Hepatocyte (in vitro differentiated cells): ENCODE measurements around the gene TCAF2.
"Not testable (repeated sequence)": the region's sequence is repeated elsewhere in the genome, so short reads cannot be mapped to it uniquely, and the experiment has no call there.

Experiments
- EZH2 ChIP-seq: fragments of 200-600 bp; sonication (generic); IDR thresholded peaks from 2 replicates; pipeline ENCODE4 v1.6.1; 2016; ENCODE audit warnings: antibody characterized with exemption, mild to moderate bottlenecking, borderline replicate concordance
- EZH2phosphoT487 ChIP-seq: fragments of 200-600 bp; sonication (generic); IDR thresholded peaks from one replicate; pipeline ENCODE4 v1.6.1; 2018; ENCODE audit warnings: antibody characterized with exemption, mild to moderate bottlenecking, low read depth, moderate library complexity; ENCODE audit not compliant: unreplicated experiment, severe bottlenecking
- TF ChIP-seq, protein P1 (sequence below): fragments of 200-600 bp; sonication (generic); IDR thresholded peaks from 2 replicates; pipeline ENCODE4 v1.5.1; 2016; ENCODE audit warnings: antibody characterized with exemption, mild to moderate bottlenecking; ENCODE audit not compliant: poor library complexity

- TF ChIP-seq, protein P1, sequence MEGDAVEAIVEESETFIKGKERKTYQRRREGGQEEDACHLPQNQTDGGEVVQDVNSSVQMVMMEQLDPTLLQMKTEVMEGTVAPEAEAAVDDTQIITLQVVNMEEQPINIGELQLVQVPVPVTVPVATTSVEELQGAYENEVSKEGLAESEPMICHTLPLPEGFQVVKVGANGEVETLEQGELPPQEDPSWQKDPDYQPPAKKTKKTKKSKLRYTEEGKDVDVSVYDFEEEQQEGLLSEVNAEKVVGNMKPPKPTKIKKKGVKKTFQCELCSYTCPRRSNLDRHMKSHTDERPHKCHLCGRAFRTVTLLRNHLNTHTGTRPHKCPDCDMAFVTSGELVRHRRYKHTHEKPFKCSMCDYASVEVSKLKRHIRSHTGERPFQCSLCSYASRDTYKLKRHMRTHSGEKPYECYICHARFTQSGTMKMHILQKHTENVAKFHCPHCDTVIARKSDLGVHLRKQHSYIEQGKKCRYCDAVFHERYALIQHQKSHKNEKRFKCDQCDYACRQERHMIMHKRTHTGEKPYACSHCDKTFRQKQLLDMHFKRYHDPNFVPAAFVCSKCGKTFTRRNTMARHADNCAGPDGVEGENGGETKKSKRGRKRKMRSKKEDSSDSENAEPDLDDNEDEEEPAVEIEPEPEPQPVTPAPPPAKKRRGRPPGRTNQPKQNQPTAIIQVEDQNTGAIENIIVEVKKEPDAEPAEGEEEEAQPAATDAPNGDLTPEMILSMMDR: not testable (repeated sequence)
- TF ChIP-seq EZH2, EZH2phosphoT487: not testable (repeated sequence)
Observed at GRCh38 chr7:143639372-143639771, 18.6 kb downstream of the TCAF2 start.
